ENCODE results near the gene TAOK2. TPM values are rescaled to one million over a fixed set of nuclear protein-coding genes. Genes with fewer than 3 reads are reported as not detected.

Gene TAOK2
- total RNA-seq, 2 donors from 2014 or later = 29.6 to 52.7 TPM

Other genes with a start within 250 kb of the TAOK2 start
- gene C16orf54, start 227.9 kb upstream of the TAOK2 start, total RNA-seq = 10 to 100 TPM; 14.0 to 19.5 TPM
- not detected for gene ZG16, start 195.6 kb upstream of the TAOK2 start, total RNA-seq
- gene KIF22, start 183.1 kb upstream of the TAOK2 start, total RNA-seq = 100 to 1,000 TPM; 151 to 268 TPM
- 100 to 1,000 TPM; 285 to 386 TPM for gene MAZ, start 167.3 kb upstream of the TAOK2 start, total RNA-seq
- gene PRRT2, start 161.7 kb upstream of the TAOK2 start, total RNA-seq = 1 to 10 TPM; 1.4 to 5.9 TPM
- gene PAGR1, start 157.7 kb upstream of the TAOK2 start, total RNA-seq = 10 to 100 TPM; 20.2 to 40.0 TPM
- 100 to 1,000 TPM in 1 of 2 donors, 10 to 100 TPM in 1; 77.6 to 168 TPM for gene MVP, start 153.4 kb upstream of the TAOK2 start, total RNA-seq
- 10 to 100 TPM; 39.4 to 40.6 TPM for gene CDIPT, start 110.6 kb upstream of the TAOK2 start, total RNA-seq
- 1 to 10 TPM in 1 of 2 donors, under 1 TPM in 1; 0.35 to 1.3 TPM for gene SEZ6L2, start 74.3 kb upstream of the TAOK2 start, total RNA-seq
- 1 to 10 TPM; 1.4 to 3.8 TPM for gene ASPHD1, start 73.4 kb upstream of the TAOK2 start, total RNA-seq
- gene KCTD13, start 47.6 kb upstream of the TAOK2 start, total RNA-seq = 10 to 100 TPM; 37.1 to 55.5 TPM
- 10 to 100 TPM; 52.5 to 63.8 TPM for gene TMEM219, start 11.8 kb upstream of the TAOK2 start, total RNA-seq
- 10 to 100 TPM; 30.1 to 38.7 TPM for gene HIRIP3, start 21.7 kb downstream of the TAOK2 start, total RNA-seq
- gene INO80E, start 22.4 kb downstream of the TAOK2 start, total RNA-seq = 10 to 100 TPM; 85.3 to 90.7 TPM
- gene DOC2A, start 37.2 kb downstream of the TAOK2 start, total RNA-seq = 1 to 10 TPM in 1 of 2 donors, under 1 TPM in 1; 0.80 to 2.0 TPM
- not detected for gene C16orf92, start 49.3 kb downstream of the TAOK2 start, total RNA-seq
- 10 to 100 TPM in 1 of 2 donors, 1 to 10 TPM in 1; 3.4 to 14.1 TPM for gene TLCD3B, start 57.4 kb downstream of the TAOK2 start, total RNA-seq
- 1,000 to 10,000 TPM; 1,322 to 2,822 TPM for gene ALDOA, start 91.9 kb downstream of the TAOK2 start, total RNA-seq
- 100 to 1,000 TPM; 130 to 136 TPM for gene PPP4C, start 102.1 kb downstream of the TAOK2 start, total RNA-seq
- 1 to 10 TPM; 3.9 to 5.7 TPM for gene TBX6, start 118.1 kb downstream of the TAOK2 start, total RNA-seq
- 100 to 1,000 TPM in 1 of 2 donors, 10 to 100 TPM in 1; 24.0 to 112 TPM for gene YPEL3, start 122.3 kb downstream of the TAOK2 start, total RNA-seq
- gene GDPD3, start 139.7 kb downstream of the TAOK2 start, total RNA-seq = 10 to 100 TPM; 16.7 to 25.8 TPM
- 100 to 1,000 TPM in 1 of 2 donors, 10 to 100 TPM in 1; 81.0 to 126 TPM for gene MAPK3, start 149.4 kb downstream of the TAOK2 start, total RNA-seq
- gene CORO1A, start 209.7 kb downstream of the TAOK2 start, total RNA-seq = 1,000 to 10,000 TPM in 1 of 2 donors, 100 to 1,000 TPM in 1; 672 to 1,124 TPM
- 100 to 1,000 TPM; 158 to 173 TPM for gene BOLA2B, start 219.8 kb downstream of the TAOK2 start, total RNA-seq
- gene SLX1A, start 220.0 kb downstream of the TAOK2 start, total RNA-seq = 10 to 100 TPM; 46.4 to 84.7 TPM
- 10 to 100 TPM; 18.0 to 31.9 TPM for gene SULT1A3, start 225.4 kb downstream of the TAOK2 start, total RNA-seq